HG03457 (cell line): Measurements from ENCODE around the gene ZNF646.

Experiments used
- ATAC-seq: cut with Tn5 transposase; IDR thresholded peaks from one replicate; pipeline ENCODE4 v1.9.1; 2021; ENCODE audit warnings: moderate number of reproducible peaks; ENCODE audit not compliant: unreplicated experiment

ZNF646 gene

DNA sequence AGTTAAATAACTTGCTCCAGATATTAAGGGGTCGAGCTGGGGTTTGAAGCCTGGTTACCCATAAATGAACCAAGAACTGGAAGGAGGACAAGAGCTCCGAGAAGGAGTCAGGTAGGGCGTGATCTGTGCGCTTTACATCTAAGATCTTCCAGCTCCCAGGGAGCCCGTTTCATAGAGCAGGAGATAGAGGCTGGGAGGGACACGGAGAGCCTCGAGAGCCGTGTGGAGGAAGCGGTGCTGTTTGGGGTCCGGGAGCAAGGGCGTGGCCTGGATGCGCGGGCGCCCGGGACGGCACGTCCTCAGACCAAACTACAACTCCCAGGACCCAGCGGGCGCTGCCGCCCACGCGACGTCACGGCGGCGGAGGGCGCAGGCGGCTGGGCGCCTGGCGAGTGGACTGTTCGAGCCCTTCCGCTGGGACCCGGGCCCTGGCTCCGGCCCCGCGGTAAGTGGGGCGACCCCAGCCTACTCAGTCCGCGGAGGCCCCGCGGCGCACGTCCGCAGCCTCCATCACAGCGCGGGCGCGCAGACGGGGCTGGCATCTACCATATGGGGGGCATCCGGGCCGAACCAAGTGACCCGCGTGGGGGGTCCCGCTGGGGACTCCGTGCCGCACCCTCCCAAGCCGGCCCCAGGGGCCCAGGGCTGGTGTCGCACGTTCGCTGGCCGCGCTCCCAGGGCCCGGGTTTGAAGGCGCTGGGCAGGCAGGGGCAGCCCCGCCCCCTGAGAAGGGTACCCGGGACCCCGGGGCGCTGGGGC, 34.0 kb downstream of the ZNF646 start, which contains the start of gene BCKDK:
Gene BCKDK, plus strand, starts transcription at position 352 of the 759 bp plus-strand sequence. CDS start 838 bp downstream, outside the sequence.
- ATAC-seq: peak; percentile 77

DNA sequence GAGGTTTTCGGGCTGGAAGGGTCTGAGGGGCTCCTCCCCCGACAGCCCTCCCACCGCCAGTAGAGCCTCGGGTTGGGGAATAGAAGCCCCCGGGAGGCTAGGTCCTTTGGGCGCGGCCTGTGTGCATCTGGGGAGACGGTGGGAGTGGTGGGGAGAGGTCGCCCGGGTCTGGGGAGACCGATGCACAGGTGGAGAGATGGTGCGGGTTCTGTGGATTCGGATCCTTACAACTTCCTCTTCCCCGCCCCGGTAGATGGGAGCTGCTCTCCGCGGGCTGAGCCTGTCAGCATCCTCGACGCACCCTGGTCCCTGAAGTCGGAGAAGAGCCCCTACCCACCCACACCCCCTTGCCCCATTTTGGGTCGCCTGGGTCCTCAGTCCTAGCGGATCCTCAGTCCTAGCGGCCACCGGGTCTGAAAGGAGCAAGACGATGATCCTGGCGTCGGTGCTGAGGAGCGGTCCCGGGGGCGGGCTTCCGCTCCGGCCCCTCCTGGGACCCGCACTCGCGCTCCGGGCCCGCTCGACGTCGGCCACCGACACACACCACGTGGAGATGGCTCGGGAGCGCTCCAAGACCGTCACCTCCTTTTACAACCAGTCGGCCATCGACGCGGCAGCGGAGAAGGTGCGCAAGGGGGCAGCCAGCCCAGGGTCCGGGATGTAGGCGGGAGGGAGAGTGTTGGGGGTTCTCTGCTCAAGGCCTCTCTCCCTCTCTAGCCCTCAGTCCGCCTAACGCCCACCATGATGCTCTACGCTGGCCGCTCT, 34.8 kb downstream of the ZNF646 start:
- no peak for ATAC-seq

- ATAC-seq: no peak
Measured at GRCh38 chr16:31109622-31110021, 35.4 kb downstream of the ZNF646 start.

DNA sequence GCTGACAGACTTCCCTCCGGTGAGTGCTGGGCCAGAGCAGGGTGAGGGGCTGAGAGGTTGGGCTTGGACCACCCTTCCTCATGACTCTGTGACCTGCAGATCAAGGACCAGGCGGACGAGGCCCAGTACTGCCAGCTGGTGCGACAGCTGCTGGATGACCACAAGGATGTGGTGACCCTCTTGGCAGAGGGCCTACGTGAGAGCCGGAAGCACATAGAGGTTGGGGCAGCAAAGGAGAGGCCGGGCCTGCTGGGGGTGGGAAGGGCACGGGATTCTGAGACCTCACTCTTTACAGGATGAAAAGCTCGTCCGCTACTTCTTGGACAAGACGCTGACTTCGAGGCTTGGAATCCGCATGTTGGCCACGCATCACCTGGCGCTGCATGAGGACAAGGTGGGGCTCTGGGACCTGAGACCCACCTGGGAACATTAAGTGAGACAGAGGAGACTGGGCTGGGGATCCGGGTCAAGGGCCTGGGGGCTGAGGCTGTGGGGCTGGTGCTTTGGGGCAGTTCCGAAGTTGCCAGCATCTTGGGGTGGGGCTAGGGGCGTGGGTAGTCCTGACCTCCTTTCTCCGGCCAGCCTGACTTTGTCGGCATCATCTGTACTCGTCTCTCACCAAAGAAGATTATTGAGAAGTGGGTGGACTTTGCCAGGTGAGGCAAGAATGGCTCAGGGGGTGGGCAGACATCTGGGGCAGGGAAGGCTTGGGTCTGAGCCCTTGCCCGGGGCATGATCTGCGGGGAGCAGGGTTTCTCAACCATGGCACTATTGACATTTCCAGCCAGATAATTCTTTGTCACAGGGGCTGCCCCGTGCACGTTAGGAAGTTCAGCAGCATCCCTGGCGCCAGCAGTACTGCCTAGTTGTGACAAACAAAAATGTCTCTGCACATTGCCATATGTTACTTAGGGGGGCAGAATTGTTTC, 36.1 kb downstream of the ZNF646 start:
- no peak for ATAC-seq

DNA sequence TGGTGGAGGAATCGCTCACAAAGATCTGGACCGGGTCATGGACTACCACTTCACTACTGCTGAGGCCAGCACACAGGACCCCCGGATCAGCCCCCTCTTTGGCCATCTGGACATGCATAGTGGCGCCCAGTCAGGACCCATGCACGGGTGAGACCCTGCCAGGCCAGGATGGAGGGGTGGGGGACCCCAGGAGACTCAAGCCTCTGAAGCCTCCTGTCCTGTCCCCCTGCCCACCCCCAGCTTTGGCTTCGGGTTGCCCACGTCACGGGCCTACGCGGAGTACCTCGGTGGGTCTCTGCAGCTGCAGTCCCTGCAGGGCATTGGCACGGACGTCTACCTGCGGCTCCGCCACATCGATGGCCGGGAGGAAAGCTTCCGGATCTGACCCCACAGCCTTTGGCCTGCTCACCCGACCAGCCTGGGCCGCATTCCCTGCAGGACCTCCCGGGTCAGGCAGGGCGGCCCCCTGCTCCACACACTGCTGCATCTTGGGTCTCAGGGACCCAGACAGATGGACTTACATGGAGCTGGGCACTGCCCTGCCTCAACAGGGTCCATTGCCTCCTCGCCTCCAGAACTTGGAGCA, 37.8 kb downstream of the ZNF646 start:
- ATAC-seq: no peak

DNA sequence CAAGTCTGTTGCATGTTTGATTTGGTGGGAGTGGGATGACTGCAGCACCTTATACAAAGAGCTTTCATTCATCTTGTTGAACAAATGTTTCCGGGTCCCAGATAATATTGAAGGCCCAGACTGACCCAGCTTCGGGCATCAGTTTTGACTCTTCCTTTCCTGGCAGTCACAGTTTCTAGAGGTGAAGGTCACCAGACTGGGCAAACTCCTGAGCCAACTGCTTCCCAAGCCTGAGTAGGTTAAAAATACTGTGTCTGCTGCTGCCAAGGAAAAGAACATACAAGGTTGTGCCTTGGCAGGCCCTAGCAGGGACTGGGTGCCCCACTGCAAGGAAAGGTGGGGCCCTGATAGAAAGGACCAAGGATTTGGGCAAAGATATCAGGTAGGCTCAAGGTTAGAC, 38.5 kb downstream of the ZNF646 start:
- ATAC-seq: no peak

GRCh38 chr16:31113121-31114120, 39.2 kb downstream of the ZNF646 start:
- ATAC-seq: no peak

- ATAC-seq: no peak
Measured at GRCh38 chr16:31114468-31114867, 40.2 kb downstream of the ZNF646 start.

DNA sequence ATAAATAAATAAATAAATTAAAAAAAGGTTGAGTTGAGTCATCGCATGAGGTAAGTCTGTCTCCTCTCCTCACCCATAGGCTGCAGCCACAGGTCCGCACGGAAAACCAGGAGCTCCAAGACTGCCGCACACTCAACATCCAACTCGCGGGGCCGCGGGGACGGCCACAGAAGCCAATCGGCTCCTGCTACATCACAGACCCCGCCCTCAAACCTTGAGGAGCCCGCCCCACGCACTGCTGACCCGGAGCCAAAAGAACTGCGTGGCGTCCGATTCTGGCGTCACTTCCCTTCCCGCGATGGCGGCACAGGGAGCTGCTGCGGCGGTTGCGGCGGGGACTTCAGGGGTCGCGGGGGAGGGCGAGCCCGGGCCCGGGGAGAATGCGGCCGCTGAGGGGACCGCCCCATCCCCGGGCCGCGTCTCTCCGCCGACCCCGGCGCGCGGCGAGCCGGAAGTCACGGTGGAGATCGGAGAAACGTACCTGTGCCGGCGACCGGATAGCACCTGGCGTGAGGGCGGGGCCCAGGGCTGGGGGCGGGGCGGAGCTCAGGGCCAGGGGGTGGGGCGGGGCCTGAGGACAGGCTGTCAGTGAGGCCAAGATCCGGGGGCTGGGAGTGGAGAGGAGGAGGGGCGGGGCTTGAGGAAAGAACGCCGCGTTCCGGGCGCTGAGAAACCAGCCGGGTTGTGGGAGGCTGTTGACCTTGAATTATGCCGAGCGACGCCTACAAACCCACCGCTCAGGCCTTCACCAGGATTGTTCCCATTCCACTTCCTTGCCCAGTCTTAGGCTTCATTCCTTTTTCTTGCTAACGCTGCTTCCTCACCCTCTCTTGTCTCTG, 43.4 kb downstream of the ZNF646 start, which contains the start of gene KAT8:
Gene KAT8, plus strand, starts transcription at position 281 of the 839 bp plus-strand sequence. Its CDS starts 18 bp downstream, at position 299.
- ATAC-seq: peak; percentile 68

DNA sequence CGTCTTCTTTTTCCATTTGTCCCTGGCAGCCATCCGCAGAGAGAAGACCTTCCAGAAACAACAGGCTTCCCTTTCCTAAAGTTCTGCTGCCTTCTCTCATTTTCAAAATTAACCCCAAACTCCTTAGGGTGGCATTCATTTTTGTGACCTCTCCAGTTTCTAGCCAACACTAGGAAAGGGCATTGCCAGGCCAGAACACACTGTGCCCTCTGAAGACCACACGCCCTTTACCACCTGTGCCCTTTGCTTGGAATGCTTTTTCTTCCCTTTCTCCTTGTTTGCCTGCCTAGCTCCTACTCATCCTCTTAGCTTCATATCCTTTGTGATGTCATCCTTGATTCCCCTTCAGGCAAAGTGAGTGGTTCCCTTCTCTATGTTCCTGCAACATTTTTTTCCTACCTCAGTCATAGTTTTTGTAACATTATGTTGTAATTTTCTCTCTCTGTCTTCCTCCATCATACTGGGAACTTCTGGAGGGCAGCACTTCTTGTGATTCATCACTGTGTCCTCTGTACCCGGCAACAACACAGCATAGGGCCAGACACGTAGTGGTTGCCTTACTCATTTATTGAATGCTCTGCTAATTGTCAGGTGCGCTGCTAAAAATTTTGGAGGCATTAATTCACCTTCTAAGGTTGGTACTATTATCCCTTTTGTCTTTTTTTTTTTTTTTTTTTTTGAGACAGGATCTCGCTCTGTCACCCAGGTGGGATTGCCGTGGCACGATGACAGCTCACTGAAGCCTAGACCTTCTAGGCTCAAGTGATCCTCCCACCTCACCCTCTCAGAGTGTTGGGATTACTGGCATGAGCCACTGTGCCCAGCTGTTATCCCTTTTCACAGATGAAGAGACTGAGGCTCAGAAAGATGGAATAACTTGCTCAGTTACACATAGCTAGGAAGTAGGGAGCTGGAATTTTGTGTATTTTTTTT, 44.3 kb downstream of the ZNF646 start:
- ATAC-seq: no peak

- no peak for ATAC-seq
Measured at GRCh38 chr16:31120129-31120528, 45.9 kb downstream of the ZNF646 start.

DNA sequence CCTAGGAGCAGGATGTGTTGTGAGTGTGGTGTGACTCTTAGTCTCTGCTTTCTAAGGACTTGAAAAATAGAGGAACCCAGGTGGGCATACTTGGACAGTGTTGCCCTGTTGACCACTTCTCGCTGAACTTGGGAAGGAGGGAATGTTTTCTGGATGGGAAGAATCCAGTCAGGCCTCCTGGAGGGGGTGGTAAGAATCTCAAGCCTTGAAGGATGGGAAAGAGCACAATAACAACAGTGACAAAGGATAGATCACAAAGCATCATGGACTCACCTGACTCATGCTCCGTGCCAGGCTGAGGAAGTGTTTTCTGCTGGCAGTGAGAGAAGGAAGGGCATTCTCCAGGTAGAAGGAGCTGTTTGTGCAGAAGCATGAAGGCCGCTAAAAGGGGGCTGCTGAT, 51.6 kb downstream of the ZNF646 start:
- ATAC-seq: no peak

GRCh38 chr16:31127182-31127581, 53.0 kb downstream of the ZNF646 start:
- ATAC-seq: no peak

- no peak for ATAC-seq
Measured at GRCh38 chr16:31128711-31129567, 54.7 kb downstream of the ZNF646 start.

DNA sequence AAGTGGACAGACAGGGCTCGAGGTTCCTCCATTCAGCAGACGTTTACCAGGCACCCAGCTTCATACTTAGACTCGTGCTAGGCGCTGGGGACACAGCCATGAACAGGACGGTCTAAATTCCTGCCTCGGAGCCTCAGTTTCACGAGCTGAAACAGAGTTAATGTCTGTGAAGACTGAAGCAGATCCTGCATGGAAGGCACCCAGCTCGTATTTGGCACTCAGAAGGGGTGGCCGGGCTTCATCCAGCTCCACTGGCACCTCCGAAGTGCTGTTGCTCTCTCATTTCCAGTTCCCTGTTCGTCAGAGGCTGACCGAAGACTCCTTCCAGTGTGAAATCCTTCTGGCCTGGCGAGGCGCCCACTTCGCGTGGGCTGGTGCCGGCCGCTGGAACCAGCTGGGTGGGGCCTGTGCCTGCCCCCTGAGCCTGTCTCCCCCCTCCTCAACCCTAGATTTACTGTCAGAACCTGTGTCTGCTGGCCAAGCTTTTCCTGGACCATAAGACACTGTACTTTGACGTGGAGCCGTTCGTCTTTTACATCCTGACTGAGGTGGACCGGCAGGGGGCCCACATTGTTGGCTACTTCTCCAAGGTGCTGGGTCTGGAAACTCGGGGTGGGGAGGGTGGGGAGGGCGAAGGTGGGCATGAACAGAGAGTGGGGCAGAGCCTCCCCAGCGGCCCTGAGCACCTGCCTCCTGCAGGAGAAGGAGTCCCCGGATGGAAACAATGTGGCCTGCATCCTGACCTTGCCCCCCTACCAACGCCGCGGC, 55.5 kb downstream of the ZNF646 start:
- no peak for ATAC-seq
